SK-N-SH treated with all-trans-retinoic acid at 6 μM for 48 hours (cell line): Measurements from ENCODE around the gene HGFAC.

Experiments
- ATAC-seq: fragments of 200-7000 bp; cut with Tn5 transposase; 3 replicates; pipeline ENCODE4 v1.9.1; 2020; ENCODE audit warnings: mild to moderate bottlenecking, moderate library complexity
- BACH2 ChIP-seq: fragments of 250-450 bp; sonication (Bioruptor Pico); IDR thresholded peaks from 2 replicates; pipeline ENCODE4 v1.9.0; 2021; ENCODE audit warnings: mild to moderate bottlenecking, borderline replicate concordance
- CSDC2 ChIP-seq: fragments of 250-450 bp; sonication (Bioruptor Pico); IDR thresholded peaks from 2 replicates; pipeline ENCODE4 v1.5.0; 2020; ENCODE audit warnings: mild to moderate bottlenecking, moderate library complexity
- CSRNP3 ChIP-seq: fragments of 250-450 bp; sonication (Bioruptor Pico); IDR thresholded peaks from 2 replicates; pipeline ENCODE4 v1.5.1; 2021; ENCODE audit warnings: mild to moderate bottlenecking, moderate library complexity
- ESRRG ChIP-seq: fragments of 250-450 bp; sonication (Bioruptor Pico); IDR thresholded peaks from 2 replicates; pipeline ENCODE4 v1.6.1; 2021; ENCODE audit warnings: mild to moderate bottlenecking
- GLIS3 ChIP-seq: fragments of 250-450 bp; sonication (Bioruptor Pico); IDR thresholded peaks from 2 replicates; pipeline ENCODE4 v1.5.0; 2020; ENCODE audit warnings: mild to moderate bottlenecking, moderate library complexity
- ISL1 ChIP-seq: fragments of 250-450 bp; sonication (Bioruptor Pico); IDR thresholded peaks from 2 replicates; pipeline ENCODE4 v2.1.2; 2022; ENCODE audit warnings: mild to moderate bottlenecking, moderate library complexity
- OSR1 ChIP-seq: fragments of 250-450 bp; sonication (Bioruptor Pico); IDR thresholded peaks from 2 replicates; pipeline ENCODE4 v1.8.0; 2022; ENCODE audit warnings: moderate library complexity, mild to moderate bottlenecking, inconsistent platforms
- PATZ1 ChIP-seq: fragments of 250-450 bp; sonication (Bioruptor Pico); IDR thresholded peaks from 2 replicates; pipeline ENCODE4 v1.8.0; 2020; ENCODE audit warnings: mild to moderate bottlenecking, moderate library complexity, borderline replicate concordance
- PPARA ChIP-seq: fragments of 250-450 bp; sonication (Bioruptor Pico); IDR thresholded peaks from 2 replicates; pipeline ENCODE4 v1.5.0; 2020; ENCODE audit warnings: mild to moderate bottlenecking, borderline replicate concordance
- RARB ChIP-seq: fragments of 250-450 bp; sonication (Bioruptor Pico); IDR thresholded peaks from 2 replicates; pipeline ENCODE4 v1.8.0; 2021; ENCODE audit warnings: mild to moderate bottlenecking, moderate library complexity
- SNAI2 ChIP-seq: fragments of 250-450 bp; sonication (Bioruptor Pico); IDR thresholded peaks from 2 replicates; pipeline ENCODE4 v1.5.0; 2020; ENCODE audit warnings: mild to moderate bottlenecking, moderate library complexity
- TCF4 ChIP-seq: fragments of 250-450 bp; sonication (Bioruptor Pico); IDR thresholded peaks from 2 replicates; pipeline ENCODE4 v1.8.0; 2021; ENCODE audit warnings: mild to moderate bottlenecking, moderate library complexity, borderline replicate concordance
- TOX ChIP-seq: fragments of 250-450 bp; sonication (Bioruptor Pico); IDR thresholded peaks from 2 replicates; pipeline ENCODE4 v1.8.0; 2021; ENCODE audit warnings: mild to moderate bottlenecking, moderate library complexity, borderline replicate concordance
- ZC3H10 ChIP-seq: fragments of 250-450 bp; sonication (Bioruptor Pico); IDR thresholded peaks from 2 replicates; pipeline ENCODE4 v1.5.1; 2021; ENCODE audit warnings: mild to moderate bottlenecking, moderate library complexity
- ZFP3 ChIP-seq: fragments of 250-450 bp; sonication (Bioruptor Pico); IDR thresholded peaks from 2 replicates; pipeline ENCODE4 v1.5.0; 2020; ENCODE audit warnings: mild to moderate bottlenecking, moderate library complexity
- ZFP30 ChIP-seq: fragments of 450-650 bp; formaldehyde crosslinking; IDR thresholded peaks from 2 replicates; pipeline ENCODE4 v1.5.0; 2022; ENCODE audit warnings: mild to moderate bottlenecking, moderate library complexity
- ZNF565 ChIP-seq: fragments of 450-650 bp; formaldehyde crosslinking; conservative IDR thresholded peaks from 2 replicates; pipeline ENCODE4 v1.5.0; 2020; ENCODE audit warnings: low read depth, mild to moderate bottlenecking, moderate library complexity
- ZNF70 ChIP-seq: fragments of 450-650 bp; formaldehyde crosslinking; IDR thresholded peaks from 2 replicates; pipeline ENCODE4 v1.5.0; 2020; ENCODE audit warnings: mild to moderate bottlenecking, moderate library complexity
- ZNF8 ChIP-seq: fragments of 450-650 bp; formaldehyde crosslinking; IDR thresholded peaks from 2 replicates; pipeline ENCODE4 v1.5.0; 2020; ENCODE audit warnings: mild to moderate bottlenecking, moderate library complexity
- TF ChIP-seq, protein P1 (sequence below): fragments of 250-450 bp; sonication (Bioruptor Pico); IDR thresholded peaks from 2 replicates; pipeline ENCODE4 v1.8.0; 2021; ENCODE audit warnings: low read depth, mild to moderate bottlenecking, moderate library complexity, borderline replicate concordance
- TF ChIP-seq, protein P2 (sequence below): fragments of 250-450 bp; sonication (Bioruptor Pico); IDR thresholded peaks from 2 replicates; pipeline ENCODE4 v1.5.1; 2020; ENCODE audit warnings: low read depth, mild to moderate bottlenecking, moderate library complexity
- TF ChIP-seq, protein P3 (sequence below): fragments of 250-450 bp; sonication (Bioruptor Pico); IDR thresholded peaks from 2 replicates; pipeline ENCODE4 v1.5.0; 2020; ENCODE audit warnings: mild to moderate bottlenecking, moderate library complexity

The HGFAC gene

DNA sequence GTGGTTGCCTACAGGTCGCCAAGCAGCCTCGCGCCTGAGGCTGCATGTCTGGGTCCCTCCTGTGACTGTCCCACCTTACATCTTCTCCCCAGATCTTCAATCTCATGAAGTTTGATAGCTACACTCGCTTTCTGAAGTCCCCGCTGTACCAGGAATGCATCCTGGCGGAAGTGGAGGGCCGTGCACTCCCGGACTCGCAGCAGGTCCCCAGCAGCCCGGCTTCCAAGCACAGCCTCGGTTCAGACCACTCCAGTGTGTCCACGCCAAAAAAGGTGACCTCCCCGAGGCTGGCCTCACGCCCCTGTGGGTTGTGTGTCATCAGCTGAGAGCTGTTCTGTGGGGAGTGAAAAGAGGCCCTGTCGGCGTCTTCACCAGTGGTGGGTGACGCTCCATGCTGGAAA is 24.9 kb upstream of the HGFAC start:
- ATAC-seq, result no peak
- TF ChIP-seq TCF4 (CRISPR knock-in tag) (no peak), SNAI2 (no peak), ZNF565 (CRISPR knock-in tag) (no peak), ZNF8 (CRISPR knock-in tag) (no peak), PPARA (CRISPR knock-in tag) (no peak), RARB (CRISPR knock-in tag) (no peak), ESRRG (no peak), BACH2 (CRISPR knock-in tag) (no peak), ISL1 (CRISPR knock-in tag) (no peak)
- TF ChIP-seq, protein P1, sequence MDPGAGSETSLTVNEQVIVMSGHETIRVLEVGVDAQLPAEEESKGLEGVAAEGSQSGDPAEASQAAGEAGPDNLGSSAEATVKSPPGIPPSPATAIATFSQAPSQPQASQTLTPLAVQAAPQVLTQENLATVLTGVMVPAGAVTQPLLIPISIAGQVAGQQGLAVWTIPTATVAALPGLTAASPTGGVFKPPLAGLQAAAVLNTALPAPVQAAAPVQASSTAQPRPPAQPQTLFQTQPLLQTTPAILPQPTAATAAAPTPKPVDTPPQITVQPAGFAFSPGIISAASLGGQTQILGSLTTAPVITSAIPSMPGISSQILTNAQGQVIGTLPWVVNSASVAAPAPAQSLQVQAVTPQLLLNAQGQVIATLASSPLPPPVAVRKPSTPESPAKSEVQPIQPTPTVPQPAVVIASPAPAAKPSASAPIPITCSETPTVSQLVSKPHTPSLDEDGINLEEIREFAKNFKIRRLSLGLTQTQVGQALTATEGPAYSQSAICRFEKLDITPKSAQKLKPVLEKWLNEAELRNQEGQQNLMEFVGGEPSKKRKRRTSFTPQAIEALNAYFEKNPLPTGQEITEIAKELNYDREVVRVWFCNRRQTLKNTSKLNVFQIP (CRISPR knock-in tag), result no peak
- TF ChIP-seq, protein P2, sequence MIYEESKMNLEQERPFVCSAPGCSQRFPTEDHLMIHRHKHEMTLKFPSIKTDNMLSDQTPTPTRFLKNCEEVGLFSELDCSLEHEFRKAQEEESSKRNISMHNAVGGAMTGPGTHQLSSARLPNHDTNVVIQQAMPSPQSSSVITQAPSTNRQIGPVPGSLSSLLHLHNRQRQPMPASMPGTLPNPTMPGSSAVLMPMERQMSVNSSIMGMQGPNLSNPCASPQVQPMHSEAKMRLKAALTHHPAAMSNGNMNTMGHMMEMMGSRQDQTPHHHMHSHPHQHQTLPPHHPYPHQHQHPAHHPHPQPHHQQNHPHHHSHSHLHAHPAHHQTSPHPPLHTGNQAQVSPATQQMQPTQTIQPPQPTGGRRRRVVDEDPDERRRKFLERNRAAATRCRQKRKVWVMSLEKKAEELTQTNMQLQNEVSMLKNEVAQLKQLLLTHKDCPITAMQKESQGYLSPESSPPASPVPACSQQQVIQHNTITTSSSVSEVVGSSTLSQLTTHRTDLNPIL (CRISPR knock-in tag), result no peak

DNA sequence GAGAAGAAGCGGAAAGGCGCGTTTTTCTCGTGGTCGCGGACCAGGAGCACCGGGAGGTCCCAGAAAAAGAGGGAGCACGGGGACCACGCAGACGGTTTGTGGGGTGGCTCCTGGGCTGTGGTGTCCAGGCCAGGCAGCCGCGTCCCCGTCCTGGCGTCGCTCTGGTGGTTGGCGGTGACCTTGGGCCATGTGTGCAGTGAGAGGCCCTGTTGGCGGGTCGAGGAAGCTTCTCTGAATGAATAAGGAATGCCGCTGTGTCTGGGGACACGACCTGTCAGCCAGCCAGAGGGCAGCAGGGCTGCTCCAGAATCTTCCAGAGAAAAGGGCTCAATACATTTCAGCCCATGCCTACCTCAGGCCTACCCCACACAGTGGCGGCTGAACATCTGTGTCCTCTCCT is 24.3 kb upstream of the HGFAC start:
- no peak for TF ChIP-seq TCF4 (CRISPR knock-in tag)
- no peak for TF ChIP-seq ESRRG
- no peak for TF ChIP-seq TOX (CRISPR knock-in tag)
- no peak for TF ChIP-seq OSR1 (CRISPR knock-in tag)
- no peak for TF ChIP-seq ZFP3 (CRISPR knock-in tag)
- no peak for TF ChIP-seq ZNF565 (CRISPR knock-in tag)
- TF ChIP-seq, protein P2 (CRISPR knock-in tag), result no peak
- no peak for TF ChIP-seq RARB (CRISPR knock-in tag)
- no peak for TF ChIP-seq ZFP30 (CRISPR knock-in tag)
- no peak for TF ChIP-seq ZC3H10 (CRISPR knock-in tag)
- no peak for TF ChIP-seq ISL1 (CRISPR knock-in tag)
- TF ChIP-seq PATZ1 (CRISPR knock-in tag), result no peak
- no peak for TF ChIP-seq BACH2 (CRISPR knock-in tag)
- no peak for TF ChIP-seq CSDC2
- TF ChIP-seq, protein P1 (CRISPR knock-in tag), result no peak
- TF ChIP-seq GLIS3 (CRISPR knock-in tag), result no peak
- no peak for ATAC-seq

- no peak; the same call in 2 of the 3 replicates for ATAC-seq
- TF ChIP-seq GLIS3 (CRISPR knock-in tag) (no peak), ZFP3 (CRISPR knock-in tag) (no peak), CSRNP3 (CRISPR knock-in tag) (no peak), ZNF70 (CRISPR knock-in tag) (no peak), RARB (CRISPR knock-in tag) (no peak), ZNF565 (CRISPR knock-in tag) (no peak), TCF4 (CRISPR knock-in tag) (no peak), ISL1 (CRISPR knock-in tag) (no peak), TOX (CRISPR knock-in tag) (no peak), PPARA (CRISPR knock-in tag) (no peak), OSR1 (CRISPR knock-in tag) (no peak), ZFP30 (CRISPR knock-in tag) (no peak)
- TF ChIP-seq, protein P2 (CRISPR knock-in tag), result no peak
- TF ChIP-seq, protein P3, sequence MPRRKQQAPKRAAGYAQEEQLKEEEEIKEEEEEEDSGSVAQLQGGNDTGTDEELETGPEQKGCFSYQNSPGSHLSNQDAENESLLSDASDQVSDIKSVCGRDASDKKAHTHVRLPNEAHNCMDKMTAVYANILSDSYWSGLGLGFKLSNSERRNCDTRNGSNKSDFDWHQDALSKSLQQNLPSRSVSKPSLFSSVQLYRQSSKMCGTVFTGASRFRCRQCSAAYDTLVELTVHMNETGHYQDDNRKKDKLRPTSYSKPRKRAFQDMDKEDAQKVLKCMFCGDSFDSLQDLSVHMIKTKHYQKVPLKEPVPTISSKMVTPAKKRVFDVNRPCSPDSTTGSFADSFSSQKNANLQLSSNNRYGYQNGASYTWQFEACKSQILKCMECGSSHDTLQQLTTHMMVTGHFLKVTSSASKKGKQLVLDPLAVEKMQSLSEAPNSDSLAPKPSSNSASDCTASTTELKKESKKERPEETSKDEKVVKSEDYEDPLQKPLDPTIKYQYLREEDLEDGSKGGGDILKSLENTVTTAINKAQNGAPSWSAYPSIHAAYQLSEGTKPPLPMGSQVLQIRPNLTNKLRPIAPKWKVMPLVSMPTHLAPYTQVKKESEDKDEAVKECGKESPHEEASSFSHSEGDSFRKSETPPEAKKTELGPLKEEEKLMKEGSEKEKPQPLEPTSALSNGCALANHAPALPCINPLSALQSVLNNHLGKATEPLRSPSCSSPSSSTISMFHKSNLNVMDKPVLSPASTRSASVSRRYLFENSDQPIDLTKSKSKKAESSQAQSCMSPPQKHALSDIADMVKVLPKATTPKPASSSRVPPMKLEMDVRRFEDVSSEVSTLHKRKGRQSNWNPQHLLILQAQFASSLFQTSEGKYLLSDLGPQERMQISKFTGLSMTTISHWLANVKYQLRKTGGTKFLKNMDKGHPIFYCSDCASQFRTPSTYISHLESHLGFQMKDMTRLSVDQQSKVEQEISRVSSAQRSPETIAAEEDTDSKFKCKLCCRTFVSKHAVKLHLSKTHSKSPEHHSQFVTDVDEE (CRISPR knock-in tag), result no peak
These were observed 23.6 kb upstream of the HGFAC start for GRCh38 chr4:3418029-3418762.
